Adrenal gland (tissue), 5 donors: Measurements from ENCODE around the gene DARS2.

ENCODE experiments used
- POLR2A ChIP-seq, 2 donors: fragments of 450-650 bp; IDR thresholded peaks; one replicate each; pipeline ENCODE4 v1.6.1; 2017; ENCODE audit warnings: antibody characterized with exemption in 2 of 2, mild to moderate bottlenecking in 2 of 2, moderate library complexity in 1 of 2
- TF ChIP-seq, protein P1 (sequence below), 6 experiments: fragments of 450-650 bp in 4 of 6; fragments of 200-600 bp in 2 of 6; sonication (generic) in 1 of 6; IDR thresholded peaks; 1 replicate in 5 of 6; 2 replicates in 1 of 6; pipeline versions ENCODE4 v1.5.1 to v1.8.0; 2016 to 2021; ENCODE audit warnings: antibody characterized with exemption in 6 of 6, mild to moderate bottlenecking in 2 of 6, moderate library complexity in 1 of 6
- donor health status: DM: no; HTN: no; CAD: no.

- TF ChIP-seq, protein P1, sequence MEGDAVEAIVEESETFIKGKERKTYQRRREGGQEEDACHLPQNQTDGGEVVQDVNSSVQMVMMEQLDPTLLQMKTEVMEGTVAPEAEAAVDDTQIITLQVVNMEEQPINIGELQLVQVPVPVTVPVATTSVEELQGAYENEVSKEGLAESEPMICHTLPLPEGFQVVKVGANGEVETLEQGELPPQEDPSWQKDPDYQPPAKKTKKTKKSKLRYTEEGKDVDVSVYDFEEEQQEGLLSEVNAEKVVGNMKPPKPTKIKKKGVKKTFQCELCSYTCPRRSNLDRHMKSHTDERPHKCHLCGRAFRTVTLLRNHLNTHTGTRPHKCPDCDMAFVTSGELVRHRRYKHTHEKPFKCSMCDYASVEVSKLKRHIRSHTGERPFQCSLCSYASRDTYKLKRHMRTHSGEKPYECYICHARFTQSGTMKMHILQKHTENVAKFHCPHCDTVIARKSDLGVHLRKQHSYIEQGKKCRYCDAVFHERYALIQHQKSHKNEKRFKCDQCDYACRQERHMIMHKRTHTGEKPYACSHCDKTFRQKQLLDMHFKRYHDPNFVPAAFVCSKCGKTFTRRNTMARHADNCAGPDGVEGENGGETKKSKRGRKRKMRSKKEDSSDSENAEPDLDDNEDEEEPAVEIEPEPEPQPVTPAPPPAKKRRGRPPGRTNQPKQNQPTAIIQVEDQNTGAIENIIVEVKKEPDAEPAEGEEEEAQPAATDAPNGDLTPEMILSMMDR (IDR thresholded peaks at IDR 0.05) = no peak
- no peak for TF ChIP-seq POLR2A (IDR thresholded peaks at IDR 0.05)
These were observed 42.1 kb downstream of the DARS2 start for GRCh38 chr1:173866413-173867115.
